Mucosa of stomach (tissue), 1 donor: Measurements from ENCODE around the gene METRN.
A peak's percentile ranks its signal among the peaks of the same experiment; 100 is the strongest.

Experiments
- H3K27me3 ChIP-seq: one replicate; pipeline ENCODE4 v1.7.0; 2013; ENCODE audit warnings: mild to moderate bottlenecking, low read length; ENCODE audit not compliant: control insufficient read depth, insufficient read depth
- H3K36me3 ChIP-seq: one replicate; pipeline ENCODE4 v1.7.0; 2013; ENCODE audit warnings: low read length; ENCODE audit not compliant: control insufficient read depth, insufficient read depth
- H3K4me1 ChIP-seq: one replicate; pipeline ENCODE4 v1.7.0; 2013; ENCODE audit warnings: mild to moderate bottlenecking, low read length; ENCODE audit not compliant: control insufficient read depth, insufficient read depth
- H3K4me3 ChIP-seq: one replicate; pipeline ENCODE4 v1.7.0; 2013; ENCODE audit warnings: low read length
- H3K9ac ChIP-seq: one replicate; pipeline ENCODE4 v1.7.0; 2013; ENCODE audit warnings: mild to moderate bottlenecking, low read length, moderate library complexity
- H3K9me3 ChIP-seq: one replicate; pipeline ENCODE4 v1.7.0; 2013; ENCODE audit warnings: mild to moderate bottlenecking, low read length, moderate library complexity; ENCODE audit not compliant: control insufficient read depth
- donor health status: Pancreatic carcinoma.

METRN gene

DNA sequence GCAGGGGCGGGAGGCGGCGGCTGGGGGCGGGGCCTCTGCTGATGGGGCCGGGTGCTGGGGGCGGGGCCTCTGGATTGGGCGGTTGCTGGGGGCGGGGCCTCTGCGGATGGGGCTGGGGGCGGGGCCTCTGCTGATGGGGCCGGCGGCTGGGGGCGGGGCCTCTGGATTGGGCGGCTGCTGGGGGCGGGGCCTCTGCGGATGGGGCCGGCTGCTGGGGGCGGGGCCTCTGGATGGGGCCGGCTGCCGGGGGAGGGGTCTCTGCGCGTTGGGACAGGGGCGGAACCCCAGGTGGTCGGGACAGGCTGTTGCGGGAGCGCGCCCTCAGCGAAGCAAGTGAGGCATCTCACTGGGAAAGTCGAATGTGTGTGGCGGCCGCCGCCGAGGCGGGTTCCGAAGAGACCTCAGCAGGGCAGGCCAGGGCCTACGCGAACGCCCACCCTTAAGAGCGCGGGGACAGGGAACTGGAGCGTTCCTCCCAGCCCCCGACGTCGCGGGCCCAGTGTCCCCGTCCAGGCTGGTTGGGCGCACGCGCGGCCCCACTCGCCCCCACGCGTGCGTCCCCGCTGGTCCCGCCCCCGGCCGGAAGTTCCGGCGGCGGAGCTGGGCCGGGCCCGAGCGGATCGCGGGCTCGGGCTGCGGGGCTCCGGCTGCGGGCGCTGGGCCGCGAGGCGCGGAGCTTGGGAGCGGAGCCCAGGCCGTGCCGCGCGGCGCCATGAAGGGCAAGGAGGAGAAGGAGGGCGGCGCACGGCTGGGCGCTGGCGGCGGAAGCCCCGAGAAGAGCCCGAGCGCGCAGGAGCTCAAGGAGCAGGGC is 34.9 kb upstream of the METRN start, which contains the start of gene STUB1:
STUB1 (plus strand) TSS at position 597 of the 811 bp plus-strand sequence; CDS start at position 713, 116 bp downstream.
- Histone ChIP-seq H3K4me1 (peaks cover 56% of the 10 kb centered on the region), H3K9ac (peak within 1 kb of the TSS; percentile 76), H3K4me3 (peak within 1 kb of the TSS; percentile 41), H3K27me3 (peaks cover 2% of the 10 kb centered on the region), H3K36me3 (peaks cover 15% of the 10 kb centered on the region), H3K9me3 (no peaks in the 10 kb centered on the region)

- Histone ChIP-seq H3K4me1 (peaks cover 52% of the 10 kb centered on the region), H3K27me3 (no peaks in the 10 kb centered on the region), H3K9ac (peak overlapping the region; percentile 76), H3K36me3 (peaks cover 15% of the 10 kb centered on the region), H3K4me3 (peak overlapping the region; percentile 41), H3K9me3 (no peaks in the 10 kb centered on the region)
Observed at GRCh38 chr16:680625-680945, 34.3 kb upstream of the METRN start.

DNA sequence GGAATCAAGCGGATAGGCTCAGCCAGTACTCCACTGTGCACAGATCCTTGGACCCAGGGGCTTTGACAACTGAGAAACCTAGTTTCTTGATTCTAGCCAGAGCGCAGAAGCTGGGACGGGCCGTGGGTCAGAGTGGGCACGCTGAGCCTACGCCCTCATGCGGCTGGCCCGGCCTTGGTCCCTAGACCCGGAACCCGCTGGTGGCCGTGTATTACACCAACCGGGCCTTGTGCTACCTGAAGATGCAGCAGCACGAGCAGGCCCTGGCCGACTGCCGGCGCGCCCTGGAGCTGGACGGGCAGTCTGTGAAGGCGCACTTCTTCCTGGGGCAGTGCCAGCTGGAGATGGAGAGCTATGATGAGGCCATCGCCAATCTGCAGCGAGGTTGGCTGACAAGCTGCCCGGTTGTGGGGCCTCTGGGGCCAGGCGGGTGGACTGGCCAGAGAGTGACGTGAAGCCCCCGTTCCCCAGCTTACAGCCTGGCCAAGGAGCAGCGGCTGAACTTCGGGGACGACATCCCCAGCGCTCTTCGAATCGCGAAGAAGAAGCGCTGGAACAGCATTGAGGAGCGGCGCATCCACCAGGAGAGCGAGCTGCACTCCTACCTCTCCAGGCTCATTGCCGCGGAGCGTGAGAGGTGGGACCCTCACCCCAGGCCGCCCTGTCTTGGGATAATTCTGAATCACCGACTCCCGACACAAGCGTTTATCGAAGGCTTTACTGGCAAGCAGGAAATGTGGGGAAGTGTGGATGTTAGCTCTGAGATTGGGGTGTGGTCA is 33.8 kb upstream of the METRN start:
- no peaks in the 10 kb centered on the region for H3K27me3 ChIP-seq
- peaks cover 52% of the 10 kb centered on the region for H3K4me1 ChIP-seq
- no peaks in the 10 kb centered on the region for H3K9me3 ChIP-seq
- peak overlapping the region; percentile 41 for H3K4me3 ChIP-seq
- H3K36me3 ChIP-seq, result peaks cover 15% of the 10 kb centered on the region
- H3K9ac ChIP-seq, result peak overlapping the region; percentile 76

GRCh38 chr16:681746-682427 is 33.0 kb upstream of the METRN start:
- H3K4me3 ChIP-seq, result no peak overlapping the region
- peaks cover 48% of the 10 kb centered on the region for H3K4me1 ChIP-seq
- no peaks in the 10 kb centered on the region for H3K27me3 ChIP-seq
- H3K9ac ChIP-seq, result no peak overlapping the region
- no peaks in the 10 kb centered on the region for H3K9me3 ChIP-seq
- peaks cover 15% of the 10 kb centered on the region for H3K36me3 ChIP-seq

GRCh38 chr16:682493-683395 is 32.2 kb upstream of the METRN start:
- Histone ChIP-seq H3K9ac (peak overlapping the region; percentile 61), H3K36me3 (peaks cover 15% of the 10 kb centered on the region), H3K4me1 (peaks cover 40% of the 10 kb centered on the region), H3K4me3 (no peak overlapping the region), H3K27me3 (no peaks in the 10 kb centered on the region), H3K9me3 (no peaks in the 10 kb centered on the region)

DNA sequence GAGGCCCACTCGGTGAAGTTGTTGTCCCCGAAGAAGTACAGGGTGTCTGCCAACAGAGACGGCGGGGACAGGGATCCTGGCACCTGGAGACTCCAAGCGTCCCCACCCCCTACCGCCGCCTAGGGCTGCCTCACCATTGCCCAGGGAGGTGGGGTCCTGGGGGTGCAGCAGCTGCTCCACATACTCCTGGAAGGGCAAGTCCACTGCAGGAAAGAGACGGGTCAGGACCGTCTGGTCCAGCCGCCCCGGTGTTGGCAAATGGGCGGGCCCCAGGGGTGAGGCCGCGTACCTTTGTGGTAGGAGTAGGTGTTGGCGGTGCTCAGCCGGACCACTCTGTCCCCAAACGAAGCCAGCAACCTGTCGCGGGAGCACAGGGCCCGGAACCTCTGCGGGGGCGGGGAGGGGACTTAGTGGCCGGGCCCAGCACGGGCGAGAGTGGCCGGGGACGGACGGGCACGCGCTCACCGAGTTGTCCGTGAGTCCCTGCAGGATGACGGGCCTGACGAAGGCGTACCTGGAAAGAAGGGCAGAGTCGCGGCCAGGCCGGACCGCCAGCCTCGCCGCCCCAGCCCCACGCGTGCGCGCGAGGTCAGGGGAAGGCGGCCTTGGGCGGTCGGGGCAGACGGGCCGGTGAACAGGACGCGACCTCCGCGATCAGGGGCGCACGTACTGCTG is 31.4 kb upstream of the METRN start:
- H3K9ac ChIP-seq, result peak overlapping the region; percentile 61
- peaks cover 40% of the 10 kb centered on the region for H3K4me1 ChIP-seq
- H3K4me3 ChIP-seq, result peak overlapping the region; percentile 19
- no peaks in the 10 kb centered on the region for H3K27me3 ChIP-seq
- H3K36me3 ChIP-seq, result peaks cover 15% of the 10 kb centered on the region
- no peaks in the 10 kb centered on the region for H3K9me3 ChIP-seq

- no peaks in the 10 kb centered on the region for H3K27me3 ChIP-seq
- H3K4me3 ChIP-seq, result peak within 1 kb of the TSS; percentile 19
- H3K9ac ChIP-seq, result peak within 1 kb of the TSS; percentile 61
- H3K4me1 ChIP-seq, result peaks cover 41% of the 10 kb centered on the region
- H3K36me3 ChIP-seq, result peaks cover 15% of the 10 kb centered on the region
- H3K9me3 ChIP-seq, result no peaks in the 10 kb centered on the region
Observed at GRCh38 chr16:684071-684794, 30.7 kb upstream of the METRN start, which contains the start of gene JMJD8. TSS of gene JMJD8 (minus strand) at chr16:684334. CDS start at chr16:684319, 15 bp downstream.

DNA sequence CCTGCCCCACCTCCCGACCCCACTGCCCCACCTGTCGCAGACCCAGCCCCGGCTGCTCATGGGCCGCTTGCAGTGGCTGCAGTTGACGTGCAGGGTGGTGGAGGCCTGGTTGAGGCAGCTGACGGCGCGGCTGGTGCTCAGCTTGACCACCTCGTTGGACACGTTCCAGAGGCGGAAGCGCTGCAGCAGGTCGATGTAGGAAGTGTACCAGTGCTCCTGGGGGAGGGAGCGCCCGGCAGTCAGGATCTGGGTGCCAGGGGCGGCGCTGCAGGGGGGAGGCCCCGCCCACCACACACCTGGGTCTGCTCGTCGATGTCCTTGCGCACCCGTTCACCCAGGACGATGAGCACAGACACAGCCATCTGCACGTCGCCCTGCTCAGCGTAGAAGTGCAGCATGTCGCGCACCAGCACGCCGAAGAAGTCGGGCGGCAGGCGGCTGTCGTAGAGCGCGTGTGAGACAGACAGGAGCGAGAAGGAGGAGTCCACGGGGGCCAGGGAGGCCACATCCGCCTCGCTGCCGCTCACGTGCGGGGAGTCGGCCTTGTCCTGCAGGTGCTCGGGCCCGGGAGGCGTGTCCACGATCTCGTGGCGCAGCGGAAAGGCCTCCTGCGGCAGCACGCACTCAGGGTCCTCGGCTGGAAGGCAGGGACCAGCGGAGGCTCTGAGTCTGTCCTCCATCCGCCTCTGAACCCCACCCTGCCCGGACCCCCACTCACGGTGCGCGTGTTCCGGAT is 29.8 kb upstream of the METRN start:
- no peaks in the 10 kb centered on the region for H3K27me3 ChIP-seq
- no peak overlapping the region for H3K9ac ChIP-seq
- peaks cover 45% of the 10 kb centered on the region for H3K4me1 ChIP-seq
- peaks cover 15% of the 10 kb centered on the region for H3K36me3 ChIP-seq
- no peak overlapping the region for H3K4me3 ChIP-seq
- H3K9me3 ChIP-seq, result no peaks in the 10 kb centered on the region

- no peaks in the 10 kb centered on the region for H3K9me3 ChIP-seq
- H3K4me1 ChIP-seq, result peaks cover 46% of the 10 kb centered on the region
- H3K9ac ChIP-seq, result no peak overlapping the region
- peaks cover 15% of the 10 kb centered on the region for H3K36me3 ChIP-seq
- H3K4me3 ChIP-seq, result no peak overlapping the region
- no peaks in the 10 kb centered on the region for H3K27me3 ChIP-seq
Observed at GRCh38 chr16:685967-686366, 29.0 kb upstream of the METRN start.
